Measurements from ENCODE around the gene CDYL. TPM values are rescaled to one million over a fixed set of nuclear protein-coding genes. Genes with fewer than 3 reads are reported as not detected.
"Not testable (repeated sequence)": the region's sequence is repeated elsewhere in the genome, so short reads cannot be mapped to it uniquely, and the experiment has no call there.

Gene CDYL
- total and polyA plus RNA-seq, 2 of the 4 experiments (the other 2 are of a cell fraction), result 14.2 to 92.1 TPM

- H3K27ac ChIP-seq (ENCODE audit: insufficient read depth, low read length); CTCF ChIA-PET; H3K18ac ChIP-seq (ENCODE audit: low read depth, low read length); H2BK20ac ChIP-seq (ENCODE audit: low read depth, low read length); H3K27me3 ChIP-seq (ENCODE audit: control insufficient read depth, insufficient read depth, low read length); H3K9ac ChIP-seq (ENCODE audit: low read depth, low read length); H2AFZ ChIP-seq (replicated peaks; ENCODE audit: low read length, poor library complexity); H3K9me1 ChIP-seq (ENCODE audit: insufficient read depth, low read length); DNase-seq; H2BK15ac ChIP-seq (ENCODE audit: low read depth, low read length); H2AK5ac ChIP-seq (ENCODE audit: low read depth, low read length); H3K9me3 ChIP-seq (ENCODE audit: control insufficient read depth, insufficient read depth, low read length); H4K5ac ChIP-seq (ENCODE audit: low read depth, low read length); H3K4ac ChIP-seq (ENCODE audit: low read depth, low read length); POLR2A ChIA-PET (ENCODE audit: unreplicated experiment); ATAC-seq (ENCODE audit: low read depth); dilution Hi-C loops (cut with HindIII; ENCODE audit: low sequenced_read_pairs, unreplicated experiment); H3K4me3 ChIP-seq (ENCODE audit: insufficient read depth, low read depth, low read length); H2BK120ac ChIP-seq (ENCODE audit: low read depth, low read length); intact Hi-C loops (cut with micrococcal nuclease); in situ Hi-C loops (cut with MboI; ENCODE audit: low sequenced_read_pairs); H3K14ac ChIP-seq (replicated peaks; ENCODE audit: low read depth, low read length); BruUV-seq (replicated peaks); H2AK9ac ChIP-seq (replicated peaks; ENCODE audit: low read depth, low read length, poor library complexity); H4K91ac ChIP-seq (ENCODE audit: insufficient read depth, low read depth, low read length); H4K8ac ChIP-seq (ENCODE audit: low read depth in 2 of 2, low read length in 2 of 2); H3K4me2 ChIP-seq (ENCODE audit: low read depth, low read length); H3K4me1 ChIP-seq (ENCODE audit: control insufficient read depth, insufficient read depth, low read length); H3K36me3 ChIP-seq (ENCODE audit: control insufficient read depth, insufficient read depth, low read length); H2BK5ac ChIP-seq (ENCODE audit: low read depth, low read length, poor library complexity, severe bottlenecking); H3K23ac ChIP-seq (ENCODE audit: low read depth, low read length); H3K56ac ChIP-seq (ENCODE audit: extremely low read depth, insufficient read depth, low read length): not testable (repeated sequence)
- Histone ChIP-seq H4K20me1 (ENCODE audit: insufficient read depth, low read length) (peaks cover 13% of the 10 kb centered on the region), H3K79me1 (ENCODE audit: low read depth in 1 of 2, low read length in 2 of 2) (peaks cover 9 to 15% of the 10 kb centered on the region in 2 experiments)
- WGBS, 2 experiments (ENCODE audit: extremely low coverage in 2 of 2, insufficient read length in 1 of 2), result no CpG with 5 or more reads among the region's 13 CpGs
Observed at GRCh38 chr6:4835540-4835939, 59.3 kb downstream of the CDYL start.

All from IMR-90 (cell line).